Measurements from ENCODE around the gene IPO11. TPM values are rescaled to one million over a fixed set of nuclear protein-coding genes. Genes with fewer than 3 reads are reported as not detected.

Gene IPO11
- total RNA-seq: 10 to 100 TPM; 17.4 to 25.7 (median 24.7) TPM
- 17.2 TPM for total RNA-seq (2013)
- 14.6 to 101 (median 27.5) reads per million in 29 experiments for total RNA-seq

DNA sequence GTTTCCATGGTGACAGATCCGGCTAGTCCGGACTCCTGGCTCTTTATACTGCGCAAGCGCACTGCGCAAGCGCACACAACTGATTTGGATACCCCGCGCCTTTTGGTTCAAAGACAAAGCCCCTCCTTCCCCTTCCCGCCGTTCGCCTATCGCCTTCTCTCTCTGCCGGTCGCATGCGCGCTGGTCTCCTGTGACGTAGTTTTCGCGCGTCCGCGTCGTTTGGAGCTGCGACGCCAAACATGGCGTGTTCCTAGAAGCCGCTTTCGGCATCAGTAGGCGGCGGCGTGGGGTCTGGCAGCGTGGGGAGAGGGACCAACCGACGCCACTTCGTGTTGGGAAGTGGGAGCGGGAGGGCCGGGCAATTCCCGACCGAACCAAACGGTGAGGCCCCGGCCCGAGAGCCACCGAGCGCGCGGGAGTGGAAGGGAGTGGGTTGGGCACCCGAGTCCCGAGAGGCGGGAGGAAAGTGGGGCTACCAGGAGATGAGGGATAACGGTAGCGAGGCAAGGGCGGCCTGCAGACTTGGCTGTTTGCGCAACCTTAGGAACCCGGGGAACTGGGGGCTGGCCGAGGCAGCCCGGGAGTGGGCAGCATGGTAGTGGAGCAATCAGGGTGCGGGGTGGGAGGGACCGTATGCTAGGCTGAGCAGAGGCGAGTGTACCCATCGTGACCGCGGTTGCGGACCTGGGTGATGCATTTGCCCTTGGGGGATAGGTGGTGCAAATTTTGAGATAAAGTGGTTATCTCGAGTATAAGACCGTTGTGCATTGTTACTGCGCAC lies at the start of gene IPO11:
Gene IPO11 (plus strand): TSS at position 215 of the 781 bp plus-strand sequence. CDS start 24,517 bp downstream, outside the sequence.
- Mint-ChIP-seq H3K36me3 (peaks cover 7% of the 10 kb centered on the region), H3K27me3 (peaks cover 0 to 2% of the 10 kb centered on the region in 2 donors), H3K4me3 (peak within 1 kb of the TSS; percentile 87 to 91 (median 88)), H3K27ac (peak within 1 kb of the TSS; percentile 90 to 93), H3K4me1 (peaks cover 25 to 31% (median 26%) of the 10 kb centered on the region in 3 donors), H3K9me3 (no peaks in the 10 kb centered on the region)
- no peaks in the 10 kb centered on the region for H3K27me3 ChIP-seq (replicated peaks in 1 of 2; ENCODE audit: control insufficient read depth in 2 of 2, extremely low read depth in 1 of 2, insufficient read depth in 2 of 2, low read length in 1 of 2)
- H3K4me1 ChIP-seq (ENCODE audit: control insufficient read depth in 1 of 2, extremely low read depth in 1 of 2, insufficient read depth in 2 of 2, low read length in 2 of 2): peaks cover 13 to 15% of the 10 kb centered on the region in 2 experiments
- ChIA-PET POLR2A (interaction anchor here (0.7 to 2.6 kb wide), 7 partner anchors 9 to 171 kb away, joined by 3 to 70 read pairs (median 6); partner anchors contain the start of genes DIMT1 (in 2 of the 2) and KIF2A (in 1 of the 2)), CTCF (interaction anchor here (0.6 to 1.3 kb wide), 9 partner anchors 9 to 169 kb away, joined by 3 to 21 read pairs (median 3); partner anchors contain the start of gene DIMT1 (in 1 of the 2))
- WGBS (ENCODE audit: insufficient coverage): under 1% methylated on average over 55 of the region's 66 CpGs
- DNase-seq: peak; percentile 97 to 99 (median 98)
- peak; percentile 94 to 95 (median 94) for ATAC-seq (replicated peaks in 1 of 4)
- peaks cover 0 to 1% of the 10 kb centered on the region in 2 donors for H3K36me3 ChIP-seq (ENCODE audit: control insufficient read depth in 2 of 2, extremely low read depth in 1 of 2, insufficient read depth in 1 of 2, low read length in 1 of 2)
- peak within 1 kb of the TSS; percentile 66 for H3K27ac ChIP-seq (ENCODE audit: low read length)
- H3K9me3 ChIP-seq: no peaks in the 10 kb centered on the region
- peak within 1 kb of the TSS; percentile 93 to 98 for H3K4me3 ChIP-seq (ENCODE audit: control insufficient read depth in 1 of 2, extremely low read depth in 1 of 2, low read length in 1 of 2)

DNA sequence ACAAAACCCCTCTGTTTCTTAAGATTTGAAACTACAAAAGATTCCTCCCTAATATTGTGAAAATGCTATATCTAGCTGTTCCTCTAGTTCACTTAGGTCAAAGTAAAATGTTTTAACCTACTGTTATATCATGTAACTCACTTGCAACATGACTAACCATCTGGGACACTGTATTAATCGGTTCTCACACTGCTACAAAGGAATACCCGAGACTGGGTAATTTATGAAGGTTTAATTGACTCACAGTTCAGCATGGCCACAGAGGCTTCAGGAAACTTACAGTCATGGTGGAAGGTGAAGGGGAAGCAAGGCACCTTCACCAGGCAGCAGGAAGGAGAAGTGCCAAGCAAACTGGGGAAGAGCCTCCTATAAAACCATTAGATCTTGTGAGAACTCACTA lies 43.5 kb upstream of the IPO11 start:
- no peak overlapping the region for H3K27ac Mint-ChIP-seq
- POLR2A ChIA-PET: interaction anchor here (0.7 to 1.1 kb wide), 2 partner anchors 9 to 42 kb away, joined by 3 to 4 read pairs; no protein-coding TSS in a partner anchor
- H3K9me3 ChIP-seq: no peaks in the 10 kb centered on the region
- H3K27ac ChIP-seq (ENCODE audit: low read length): no peak overlapping the region
- H3K9me3 Mint-ChIP-seq: no peaks in the 10 kb centered on the region
- peaks cover 0 to 3% (median 0%) of the 10 kb centered on the region in 3 donors for H3K4me1 Mint-ChIP-seq
- H3K27me3 Mint-ChIP-seq: no peaks in the 10 kb centered on the region
- H3K4me3 ChIP-seq (ENCODE audit: control insufficient read depth in 1 of 2, extremely low read depth in 1 of 2, low read length in 1 of 2): no peak overlapping the region
- CTCF ChIA-PET: interaction anchor here in 1 of 2 donors (1.9 kb wide), 1 partner anchor 34 kb away, joined by 4 read pairs; the partner anchor contains the start of gene DIMT1
- DNase-seq: no peak
- no peaks in the 10 kb centered on the region for H3K4me1 ChIP-seq (ENCODE audit: control insufficient read depth in 1 of 2, extremely low read depth in 1 of 2, insufficient read depth in 2 of 2, low read length in 2 of 2)
- H3K36me3 Mint-ChIP-seq: peaks cover 45% of the 10 kb centered on the region
- no CpG with 5 or more reads among the region's 2 CpGs for WGBS (ENCODE audit: insufficient coverage)
- H3K4me3 Mint-ChIP-seq: no peak overlapping the region
- no peaks in the 10 kb centered on the region for H3K27me3 ChIP-seq (replicated peaks in 1 of 2; ENCODE audit: control insufficient read depth in 2 of 2, extremely low read depth in 1 of 2, insufficient read depth in 2 of 2, low read length in 1 of 2)
- H3K36me3 ChIP-seq (ENCODE audit: control insufficient read depth in 2 of 2, extremely low read depth in 1 of 2, insufficient read depth in 1 of 2, low read length in 1 of 2): peaks cover 2 to 45% of the 10 kb centered on the region in 2 donors
- ATAC-seq (replicated peaks in 1 of 4): no peak

DNA sequence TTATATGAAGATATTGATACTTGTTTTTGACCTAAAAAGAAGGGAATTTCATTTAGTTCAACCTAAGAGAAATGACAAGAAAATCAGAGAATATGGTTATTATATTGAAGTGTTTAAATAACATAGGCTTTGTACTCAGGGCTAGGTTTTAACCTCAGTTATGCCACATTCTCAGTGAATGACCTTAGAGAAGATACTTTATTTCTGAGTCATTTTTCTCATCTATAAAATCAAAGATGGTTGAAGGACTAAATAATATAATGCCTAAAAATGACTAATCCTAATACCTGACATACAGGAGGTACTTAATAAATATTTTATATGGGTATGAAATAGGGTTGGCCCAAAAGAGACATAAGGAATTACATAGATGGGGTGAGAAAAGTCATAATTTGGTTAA lies 41.2 kb upstream of the IPO11 start:
- Histone ChIP-seq H3K27me3 (replicated peaks in 1 of 2; ENCODE audit: control insufficient read depth in 2 of 2, extremely low read depth in 1 of 2, insufficient read depth in 2 of 2, low read length in 1 of 2) (no peaks in the 10 kb centered on the region), H3K4me3 (ENCODE audit: control insufficient read depth in 1 of 2, extremely low read depth in 1 of 2, low read length in 1 of 2) (no peak overlapping the region), H3K4me1 (ENCODE audit: control insufficient read depth in 1 of 2, extremely low read depth in 1 of 2, insufficient read depth in 2 of 2, low read length in 2 of 2) (no peaks in the 10 kb centered on the region), H3K27ac (ENCODE audit: low read length) (no peak overlapping the region), H3K36me3 (ENCODE audit: control insufficient read depth in 2 of 2, extremely low read depth in 1 of 2, insufficient read depth in 1 of 2, low read length in 1 of 2) (peaks cover 0 to 42% of the 10 kb centered on the region in 2 donors), H3K9me3 (no peaks in the 10 kb centered on the region)
- POLR2A ChIA-PET: no interaction called here
- Mint-ChIP-seq H3K4me3 (no peak overlapping the region), H3K4me1 (peaks cover 0 to 3% (median 0%) of the 10 kb centered on the region in 3 donors), H3K36me3 (peaks cover 37% of the 10 kb centered on the region), H3K27ac (no peak overlapping the region), H3K27me3 (no peaks in the 10 kb centered on the region), H3K9me3 (no peaks in the 10 kb centered on the region)
- DNase-seq (no peak), ATAC-seq (replicated peaks in 1 of 4) (no peak)
- CTCF ChIA-PET: no interaction called here

DNA sequence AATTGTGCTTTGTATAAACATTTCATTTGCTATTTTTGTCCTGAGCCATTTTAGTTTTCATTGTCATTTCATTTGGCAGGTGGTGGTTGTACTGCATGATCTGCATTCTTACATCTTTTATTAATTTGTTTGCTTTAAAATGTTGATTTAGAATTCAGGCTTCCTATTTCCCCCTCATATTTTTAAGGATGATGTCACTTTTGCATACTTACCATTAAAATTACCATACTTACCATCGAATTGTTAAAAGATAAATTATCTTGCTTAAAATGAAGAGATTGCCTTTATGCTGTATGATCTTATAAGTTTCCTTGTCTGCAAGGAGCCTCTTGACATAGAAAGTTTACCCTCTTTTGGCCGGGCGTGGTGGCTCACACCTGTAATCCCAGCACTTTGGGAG lies 40.0 kb upstream of the IPO11 start:
- Histone ChIP-seq H3K27ac (ENCODE audit: low read length) (no peak overlapping the region), H3K9me3 (no peaks in the 10 kb centered on the region), H3K4me1 (ENCODE audit: control insufficient read depth in 1 of 2, extremely low read depth in 1 of 2, insufficient read depth in 2 of 2, low read length in 2 of 2) (no peaks in the 10 kb centered on the region), H3K4me3 (ENCODE audit: control insufficient read depth in 1 of 2, extremely low read depth in 1 of 2, low read length in 1 of 2) (no peak overlapping the region), H3K27me3 (replicated peaks in 1 of 2; ENCODE audit: control insufficient read depth in 2 of 2, extremely low read depth in 1 of 2, insufficient read depth in 2 of 2, low read length in 1 of 2) (no peaks in the 10 kb centered on the region), H3K36me3 (ENCODE audit: control insufficient read depth in 2 of 2, extremely low read depth in 1 of 2, insufficient read depth in 1 of 2, low read length in 1 of 2) (peaks cover 0 to 51% of the 10 kb centered on the region in 2 donors)
- ChIA-PET CTCF (no interaction called here), POLR2A (no interaction called here)
- peaks cover 34% of the 10 kb centered on the region for H3K36me3 Mint-ChIP-seq
- WGBS (ENCODE audit: insufficient coverage): 100% methylated on average over 2 of the region's 3 CpGs
- H3K4me1 Mint-ChIP-seq: no peaks in the 10 kb centered on the region
- no peaks in the 10 kb centered on the region for H3K27me3 Mint-ChIP-seq
- H3K9me3 Mint-ChIP-seq: no peaks in the 10 kb centered on the region
- no peak overlapping the region for H3K4me3 Mint-ChIP-seq
- no peak for ATAC-seq (replicated peaks in 1 of 4)
- no peak for DNase-seq
- H3K27ac Mint-ChIP-seq: peak overlapping the region; percentile 44 to 66

DNA sequence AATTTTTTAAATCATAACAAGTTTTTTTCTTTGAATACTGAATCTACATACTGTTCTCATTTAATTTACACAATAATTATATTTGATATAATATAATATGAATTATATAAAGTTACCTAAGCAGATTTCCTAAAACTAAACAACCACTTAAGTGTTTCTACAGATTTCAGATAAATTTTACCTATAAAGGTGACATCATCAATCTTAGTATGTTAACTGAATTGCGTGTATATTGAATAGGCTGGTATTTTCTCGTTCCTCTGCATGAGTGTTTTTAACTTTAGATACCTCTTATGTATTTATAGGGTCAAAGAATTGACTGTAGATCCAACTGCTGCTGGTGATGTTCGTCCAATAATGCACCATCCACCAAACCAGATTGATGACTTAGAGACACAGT lies 39.2 kb upstream of the IPO11 start:
- Histone ChIP-seq H3K9me3 (no peaks in the 10 kb centered on the region), H3K36me3 (ENCODE audit: control insufficient read depth in 2 of 2, extremely low read depth in 1 of 2, insufficient read depth in 1 of 2, low read length in 1 of 2) (peaks cover under 1 to 54% of the 10 kb centered on the region in 2 donors), H3K27me3 (replicated peaks in 1 of 2; ENCODE audit: control insufficient read depth in 2 of 2, extremely low read depth in 1 of 2, insufficient read depth in 2 of 2, low read length in 1 of 2) (no peaks in the 10 kb centered on the region), H3K4me1 (ENCODE audit: control insufficient read depth in 1 of 2, extremely low read depth in 1 of 2, insufficient read depth in 2 of 2, low read length in 2 of 2) (no peaks in the 10 kb centered on the region), H3K27ac (ENCODE audit: low read length) (no peak overlapping the region), H3K4me3 (ENCODE audit: control insufficient read depth in 1 of 2, extremely low read depth in 1 of 2, low read length in 1 of 2) (no peak overlapping the region)
- Mint-ChIP-seq H3K27ac (peak overlapping the region in 1 of 2 donors; percentile 48), H3K36me3 (peaks cover 41% of the 10 kb centered on the region), H3K9me3 (no peaks in the 10 kb centered on the region), H3K27me3 (no peaks in the 10 kb centered on the region), H3K4me3 (no peak overlapping the region), H3K4me1 (no peaks in the 10 kb centered on the region)
- DNase-seq (no peak), ATAC-seq (replicated peaks in 1 of 4) (no peak)
- CTCF ChIA-PET: no interaction called here
- WGBS (ENCODE audit: insufficient coverage): no CpG with 5 or more reads among the region's 3 CpGs
- POLR2A ChIA-PET: no interaction called here

DNA sequence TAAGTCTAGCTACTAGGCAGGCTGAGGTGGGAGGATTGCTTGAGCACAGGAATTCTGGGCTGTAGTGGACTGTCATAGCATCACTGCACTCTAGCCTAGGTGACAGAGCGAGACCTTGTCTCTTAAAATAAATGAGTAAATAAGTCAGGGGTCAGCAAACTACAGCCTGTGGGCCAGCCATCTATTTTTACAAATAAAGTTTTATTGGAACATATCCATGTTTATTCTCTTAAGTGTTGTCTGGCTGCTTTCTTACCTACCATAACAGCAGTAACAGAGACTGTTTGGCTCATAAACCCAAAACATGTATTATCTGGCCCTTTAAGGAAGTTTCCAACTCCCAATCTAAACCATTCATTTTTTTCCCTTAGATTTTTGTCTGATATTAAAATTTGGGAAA lies 38.5 kb upstream of the IPO11 start:
- H3K4me3 ChIP-seq (ENCODE audit: control insufficient read depth in 1 of 2, extremely low read depth in 1 of 2, low read length in 1 of 2): no peak overlapping the region
- DNase-seq (no peak), ATAC-seq (replicated peaks in 1 of 4) (no peak)
- H3K36me3 ChIP-seq (ENCODE audit: control insufficient read depth in 2 of 2, extremely low read depth in 1 of 2, insufficient read depth in 1 of 2, low read length in 1 of 2): peaks cover 3 to 59% of the 10 kb centered on the region in 2 donors
- H3K27ac Mint-ChIP-seq: no peak overlapping the region
- H3K4me3 Mint-ChIP-seq: no peak overlapping the region
- no CpG with 5 or more reads among the region's 1 CpG for WGBS (ENCODE audit: insufficient coverage)
- H3K27ac ChIP-seq (ENCODE audit: low read length): no peak overlapping the region
- no peaks in the 10 kb centered on the region for H3K4me1 ChIP-seq (ENCODE audit: control insufficient read depth in 1 of 2, extremely low read depth in 1 of 2, insufficient read depth in 2 of 2, low read length in 2 of 2)
- ChIA-PET CTCF (no interaction called here), POLR2A (no interaction called here)
- no peaks in the 10 kb centered on the region for H3K27me3 ChIP-seq (replicated peaks in 1 of 2; ENCODE audit: control insufficient read depth in 2 of 2, extremely low read depth in 1 of 2, insufficient read depth in 2 of 2, low read length in 1 of 2)
- H3K4me1 Mint-ChIP-seq: no peaks in the 10 kb centered on the region
- no peaks in the 10 kb centered on the region for H3K9me3 Mint-ChIP-seq
- no peaks in the 10 kb centered on the region for H3K27me3 Mint-ChIP-seq
- peaks cover 43% of the 10 kb centered on the region for H3K36me3 Mint-ChIP-seq
- H3K9me3 ChIP-seq: no peaks in the 10 kb centered on the region

All from T-cell (primary cell).